ENCODE measurements around the gene C11orf16.

C11orf16 gene

DNA sequence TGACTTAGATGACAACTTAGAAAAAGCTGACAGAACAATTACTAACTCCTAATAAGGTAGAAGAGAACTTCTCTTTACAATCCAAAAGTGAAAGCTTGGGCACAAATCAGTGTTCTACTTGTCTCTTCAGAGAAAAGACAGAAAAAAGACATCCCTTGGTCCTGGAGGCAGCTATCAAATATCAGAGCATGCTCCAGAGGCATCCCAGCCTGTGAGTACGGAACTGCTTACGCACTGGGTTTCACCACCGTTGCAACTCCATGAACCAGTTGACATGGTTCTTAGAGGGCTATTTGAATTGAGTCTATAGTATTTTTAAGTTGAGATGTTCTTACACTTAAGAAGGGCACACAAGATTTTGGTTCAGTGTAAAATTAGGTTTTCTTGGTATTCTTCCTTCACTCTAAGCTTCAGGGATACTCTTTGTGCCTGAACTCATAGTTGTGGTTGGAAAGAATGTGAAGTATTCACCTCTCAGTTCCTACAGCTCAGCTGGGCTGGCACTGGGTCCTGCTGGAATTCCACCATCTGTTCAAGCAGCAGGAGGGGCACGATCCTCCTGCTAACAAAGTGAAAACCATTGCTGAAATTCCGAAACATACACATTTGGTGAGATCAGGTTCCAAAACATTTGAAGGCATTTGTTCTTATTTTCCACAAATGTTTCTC, 15.5 kb downstream of the C11orf16 start:
- Histone ChIP-seq H3K4me1 (ENCODE audit: control insufficient read depth in 1 of 2, insufficient read depth in 2 of 2, low read length in 2 of 2) (peaks cover 12 to 13% of the 10 kb centered on the region in 2 donors), H3K9me3 (ENCODE audit: control insufficient read depth in 1 of 2, low read length in 2 of 2) (no peaks in the 10 kb centered on the region), H3K4me3 (ENCODE audit: low read depth in 1 of 2, low read length in 2 of 2) (no peak overlapping the region), H3K27me3 (ENCODE audit: control insufficient read depth in 1 of 2, insufficient read depth in 2 of 2, low read length in 2 of 2) (no peaks in the 10 kb centered on the region), H3K9ac (ENCODE audit: low read depth in 1 of 2, low read length in 2 of 2) (no peak overlapping the region), H3K27ac (ENCODE audit: low read depth, low read length) (peak overlapping the region; percentile 5), H3K36me3 (ENCODE audit: control insufficient read depth in 1 of 2, insufficient read depth in 2 of 2, low read length in 2 of 2) (peaks cover under 1 to 51% of the 10 kb centered on the region in 2 donors)

DNA sequence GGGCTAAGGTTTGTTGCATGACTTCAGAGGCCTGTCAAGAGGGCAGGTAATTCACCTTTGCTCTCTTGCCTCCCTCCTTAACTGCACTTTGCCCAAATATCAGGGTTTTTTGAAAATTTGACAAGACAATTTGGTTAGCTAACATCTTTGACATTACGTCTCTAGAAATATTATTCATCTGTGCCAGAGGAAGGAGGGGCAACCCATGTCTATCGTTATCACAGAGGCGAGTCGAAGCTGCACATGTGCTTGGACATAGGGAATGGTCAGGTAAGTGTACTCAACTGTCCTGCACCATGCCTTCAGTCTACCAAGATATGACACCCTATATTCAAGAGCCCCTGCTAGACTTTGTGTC, 18.1 kb downstream of the C11orf16 start:
- Histone ChIP-seq H3K36me3 (ENCODE audit: control insufficient read depth in 1 of 2, insufficient read depth in 2 of 2, low read length in 2 of 2) (peaks cover 0 to 31% of the 10 kb centered on the region in 2 donors), H3K4me1 (ENCODE audit: control insufficient read depth in 1 of 2, insufficient read depth in 2 of 2, low read length in 2 of 2) (peaks cover 12 to 18% of the 10 kb centered on the region in 2 donors), H3K9me3 (ENCODE audit: control insufficient read depth in 1 of 2, low read length in 2 of 2) (no peaks in the 10 kb centered on the region), H3K9ac (ENCODE audit: low read depth in 1 of 2, low read length in 2 of 2) (no peak overlapping the region), H3K27ac (ENCODE audit: low read depth, low read length) (no peak overlapping the region), H3K27me3 (ENCODE audit: control insufficient read depth in 1 of 2, insufficient read depth in 2 of 2, low read length in 2 of 2) (no peaks in the 10 kb centered on the region), H3K4me3 (ENCODE audit: low read depth in 1 of 2, low read length in 2 of 2) (peak overlapping the region in 1 of 2 donors; percentile 29)

DNA sequence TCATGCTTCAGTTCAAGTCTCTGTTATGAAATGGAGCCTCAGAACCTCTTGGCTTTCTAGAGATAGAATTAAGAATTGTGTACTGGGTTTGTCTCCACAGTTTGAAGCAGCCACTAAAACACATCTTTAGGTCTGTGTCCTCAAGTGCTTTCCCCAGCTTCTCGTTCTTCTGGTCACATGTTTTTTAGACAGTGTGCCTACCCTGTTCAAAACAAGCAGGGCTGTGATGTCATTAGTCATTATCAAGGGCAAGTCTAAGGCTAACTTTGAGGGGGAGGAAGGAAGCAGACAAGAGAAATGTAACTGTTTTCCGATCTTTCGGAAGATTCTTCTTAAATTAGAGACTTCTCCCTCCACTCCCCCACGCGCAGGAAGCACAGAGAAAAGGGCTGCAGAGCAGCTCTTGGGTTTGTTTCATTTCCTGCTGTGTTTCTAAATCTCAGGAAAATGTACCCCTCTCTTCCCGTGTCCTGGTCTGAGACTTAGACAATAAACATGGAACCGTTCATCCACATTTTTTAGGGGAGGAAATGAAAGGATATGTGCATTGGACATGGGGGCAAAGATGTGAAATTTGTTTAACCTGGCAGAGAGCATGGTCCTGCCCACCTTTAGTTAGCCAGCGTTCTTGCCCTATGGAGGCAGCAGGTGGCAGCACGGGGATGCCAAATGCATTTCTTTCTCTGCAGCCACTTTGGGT, 18.6 kb downstream of the C11orf16 start:
- Histone ChIP-seq H3K4me3 (ENCODE audit: low read depth in 1 of 2, low read length in 2 of 2) (peak overlapping the region in 1 of 2 donors; percentile 29), H3K4me1 (ENCODE audit: control insufficient read depth in 1 of 2, insufficient read depth in 2 of 2, low read length in 2 of 2) (peaks cover 12 to 18% of the 10 kb centered on the region in 2 donors), H3K9ac (ENCODE audit: low read depth in 1 of 2, low read length in 2 of 2) (peak overlapping the region in 1 of 2 donors; percentile 2), H3K9me3 (ENCODE audit: control insufficient read depth in 1 of 2, low read length in 2 of 2) (no peaks in the 10 kb centered on the region), H3K36me3 (ENCODE audit: control insufficient read depth in 1 of 2, insufficient read depth in 2 of 2, low read length in 2 of 2) (peaks cover 0 to 28% of the 10 kb centered on the region in 2 donors), H3K27me3 (ENCODE audit: control insufficient read depth in 1 of 2, insufficient read depth in 2 of 2, low read length in 2 of 2) (no peaks in the 10 kb centered on the region), H3K27ac (ENCODE audit: low read depth, low read length) (no peak overlapping the region)

DNA sequence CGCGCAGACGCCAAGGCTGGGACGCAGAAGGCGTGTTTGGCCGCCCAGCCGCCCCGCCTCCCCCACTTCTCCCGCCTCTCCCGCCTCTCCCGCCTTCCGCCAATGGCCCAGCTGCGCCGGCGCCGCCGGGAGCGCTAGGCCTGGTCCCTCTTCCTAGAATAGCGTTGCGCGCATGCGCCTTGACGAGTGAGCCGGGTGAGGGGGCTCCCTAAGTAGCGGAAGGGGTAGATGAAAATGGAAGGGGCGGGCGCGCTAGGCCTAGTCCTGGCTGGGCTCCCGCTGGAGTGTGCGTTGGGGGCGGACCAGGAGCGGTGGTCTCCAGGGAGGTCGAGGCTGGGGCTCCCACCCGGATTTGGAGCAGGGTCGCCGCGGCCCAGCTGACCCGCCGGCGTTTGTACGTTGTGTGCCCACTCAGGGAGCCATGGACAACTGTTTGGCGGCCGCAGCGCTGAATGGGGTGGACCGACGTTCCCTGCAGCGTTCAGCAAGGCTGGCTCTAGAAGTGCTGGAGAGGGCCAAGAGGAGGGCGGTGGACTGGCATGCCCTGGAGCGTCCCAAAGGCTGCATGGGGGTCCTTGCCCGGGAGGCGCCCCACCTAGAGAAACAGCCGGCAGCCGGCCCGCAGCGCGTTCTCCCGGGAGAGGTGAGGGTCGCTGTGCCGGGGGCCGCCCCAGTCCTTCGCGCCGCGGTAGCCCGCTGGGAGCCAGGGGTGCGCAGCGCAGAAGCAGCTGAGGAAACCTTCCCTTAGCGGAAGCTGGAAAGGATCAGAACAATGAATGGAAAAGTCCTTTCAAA, 21.5 kb downstream of the C11orf16 start, which contains the start of gene AKIP1:
Gene AKIP1 (plus strand): TSS at position 161 of the 795 bp plus-strand sequence. CDS start 261 bp downstream, at position 422.
- Histone ChIP-seq H3K27me3 (ENCODE audit: control insufficient read depth in 1 of 2, insufficient read depth in 2 of 2, low read length in 2 of 2) (no peaks in the 10 kb centered on the region), H3K4me1 (ENCODE audit: control insufficient read depth in 1 of 2, insufficient read depth in 2 of 2, low read length in 2 of 2) (peaks cover 12 to 18% of the 10 kb centered on the region in 2 donors), H3K9me3 (ENCODE audit: control insufficient read depth in 1 of 2, low read length in 2 of 2) (no peaks in the 10 kb centered on the region), H3K4me3 (ENCODE audit: low read depth in 1 of 2, low read length in 2 of 2) (peak within 1 kb of the TSS; percentile 88 to 94), H3K36me3 (ENCODE audit: control insufficient read depth in 1 of 2, insufficient read depth in 2 of 2, low read length in 2 of 2) (peaks cover 0 to 1% of the 10 kb centered on the region in 2 donors), H3K9ac (ENCODE audit: low read depth in 1 of 2, low read length in 2 of 2) (peak within 1 kb of the TSS; percentile 69 to 92), H3K27ac (ENCODE audit: low read depth, low read length) (peak within 1 kb of the TSS; percentile 73)

DNA sequence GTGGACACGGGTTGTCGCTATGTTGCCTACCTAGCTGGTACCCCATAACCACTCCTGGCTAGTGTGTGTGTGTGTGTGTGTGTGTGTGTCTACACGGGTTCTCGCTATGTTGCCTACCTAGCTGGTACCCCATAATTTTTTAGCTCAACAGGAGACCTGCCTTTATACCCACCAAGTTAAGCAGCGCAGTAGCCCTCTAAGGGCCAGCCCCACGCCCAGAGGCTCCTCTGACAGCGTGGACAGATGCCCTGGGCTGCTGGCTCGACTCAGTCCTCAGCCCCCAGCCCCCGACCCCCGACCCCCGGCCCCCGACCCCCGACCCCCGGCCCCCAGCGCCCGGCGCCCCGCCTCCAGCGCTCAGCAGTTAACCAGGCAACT, 22.1 kb downstream of the C11orf16 start:
- Histone ChIP-seq H3K36me3 (ENCODE audit: control insufficient read depth in 1 of 2, insufficient read depth in 2 of 2, low read length in 2 of 2) (no peaks in the 10 kb centered on the region), H3K4me1 (ENCODE audit: control insufficient read depth in 1 of 2, insufficient read depth in 2 of 2, low read length in 2 of 2) (peaks cover 12 to 18% of the 10 kb centered on the region in 2 donors), H3K27ac (ENCODE audit: low read depth, low read length) (no peak overlapping the region), H3K27me3 (ENCODE audit: control insufficient read depth in 1 of 2, insufficient read depth in 2 of 2, low read length in 2 of 2) (no peaks in the 10 kb centered on the region), H3K9me3 (ENCODE audit: control insufficient read depth in 1 of 2, low read length in 2 of 2) (no peaks in the 10 kb centered on the region), H3K4me3 (ENCODE audit: low read depth in 1 of 2, low read length in 2 of 2) (peak overlapping the region; percentile 76 to 88), H3K9ac (ENCODE audit: low read depth in 1 of 2, low read length in 2 of 2) (peak overlapping the region; percentile 60 to 63)

DNA sequence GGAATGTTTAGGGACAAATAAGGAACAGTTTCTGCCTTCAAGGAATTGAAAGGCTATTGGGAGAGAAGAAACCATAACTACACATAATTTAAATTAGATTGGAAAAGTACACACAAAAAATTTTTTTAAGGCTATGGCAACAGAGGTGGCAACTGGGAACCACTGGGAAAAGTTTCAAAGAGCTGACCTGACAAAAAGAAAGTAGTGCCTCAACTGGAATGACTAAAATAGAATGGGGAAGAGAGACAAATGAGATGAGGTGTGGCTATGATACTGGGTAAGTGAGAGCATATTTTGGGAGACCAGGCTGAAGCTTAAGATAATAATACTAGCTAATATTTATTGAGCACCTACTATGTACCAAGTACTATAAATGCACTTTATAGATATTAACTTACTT, 24.6 kb downstream of the C11orf16 start:
- Histone ChIP-seq H3K9me3 (ENCODE audit: control insufficient read depth in 1 of 2, low read length in 2 of 2) (no peaks in the 10 kb centered on the region), H3K36me3 (ENCODE audit: control insufficient read depth in 1 of 2, insufficient read depth in 2 of 2, low read length in 2 of 2) (no peaks in the 10 kb centered on the region), H3K27ac (ENCODE audit: low read depth, low read length) (no peak overlapping the region), H3K4me3 (ENCODE audit: low read depth in 1 of 2, low read length in 2 of 2) (no peak overlapping the region), H3K4me1 (ENCODE audit: control insufficient read depth in 1 of 2, insufficient read depth in 2 of 2, low read length in 2 of 2) (peaks cover 0 to 6% of the 10 kb centered on the region in 2 donors), H3K27me3 (ENCODE audit: control insufficient read depth in 1 of 2, insufficient read depth in 2 of 2, low read length in 2 of 2) (no peaks in the 10 kb centered on the region), H3K9ac (ENCODE audit: low read depth in 1 of 2, low read length in 2 of 2) (no peak overlapping the region)

DNA sequence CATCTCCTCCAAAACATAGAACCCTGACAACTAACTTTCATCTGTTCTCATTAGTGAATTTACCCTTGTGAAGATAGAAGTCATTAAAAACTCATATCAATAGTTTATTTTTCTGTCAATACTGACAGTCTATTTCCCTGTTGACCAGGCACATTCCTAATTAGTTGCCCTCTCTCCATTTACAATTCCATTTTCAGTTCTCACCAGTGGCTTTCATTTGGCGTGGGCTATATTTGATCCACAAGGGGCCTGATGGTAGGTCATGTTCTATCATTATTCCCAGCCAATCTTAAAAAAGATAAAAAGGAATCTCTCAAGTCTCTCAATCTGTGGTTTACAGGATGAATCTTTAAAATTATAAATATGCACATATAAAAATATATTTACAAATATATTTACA, 25.6 kb downstream of the C11orf16 start:
- Histone ChIP-seq H3K4me3 (ENCODE audit: low read depth in 1 of 2, low read length in 2 of 2) (no peak overlapping the region), H3K4me1 (ENCODE audit: control insufficient read depth in 1 of 2, insufficient read depth in 2 of 2, low read length in 2 of 2) (peaks cover 0 to 6% of the 10 kb centered on the region in 2 donors), H3K9me3 (ENCODE audit: control insufficient read depth in 1 of 2, low read length in 2 of 2) (no peaks in the 10 kb centered on the region)

DNA sequence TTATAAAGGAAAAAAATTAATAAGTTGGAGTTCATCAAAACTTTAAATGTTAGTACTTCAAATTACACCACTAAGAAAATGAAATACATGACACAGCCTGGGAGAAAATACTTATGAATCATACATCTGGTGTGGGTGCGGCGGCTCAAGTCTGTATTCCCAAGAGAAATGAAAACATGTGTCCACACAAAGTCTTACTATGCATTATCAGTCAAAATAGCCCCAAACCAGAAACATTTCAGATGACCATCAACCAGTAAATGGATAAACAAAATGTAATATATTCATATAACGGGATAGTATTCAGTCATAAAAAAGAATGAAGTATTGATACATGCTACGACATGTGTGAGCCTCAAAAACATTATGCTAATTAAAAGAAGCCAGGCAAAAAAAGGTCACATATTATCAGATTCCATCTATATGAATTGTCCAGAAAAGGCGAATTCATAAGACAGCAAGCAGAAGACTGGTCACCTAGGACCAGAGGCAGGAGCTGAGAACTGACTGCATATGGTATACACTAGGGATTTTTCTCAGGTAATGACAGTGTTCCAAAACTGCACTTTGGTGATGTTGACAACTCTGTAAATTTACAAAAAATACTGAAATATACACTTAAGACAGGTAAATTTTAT, 27.1 kb downstream of the C11orf16 start:
- peaks cover 0 to 6% of the 10 kb centered on the region in 2 donors for H3K4me1 ChIP-seq (ENCODE audit: control insufficient read depth in 1 of 2, insufficient read depth in 2 of 2, low read length in 2 of 2)
- no peak overlapping the region for H3K27ac ChIP-seq (ENCODE audit: low read depth, low read length)
- H3K36me3 ChIP-seq (ENCODE audit: control insufficient read depth in 1 of 2, insufficient read depth in 2 of 2, low read length in 2 of 2) = no peaks in the 10 kb centered on the region
- no peak overlapping the region for H3K9ac ChIP-seq (ENCODE audit: low read depth in 1 of 2, low read length in 2 of 2)
- H3K4me3 ChIP-seq (ENCODE audit: low read depth in 1 of 2, low read length in 2 of 2) = no peak overlapping the region
- H3K9me3 ChIP-seq (ENCODE audit: control insufficient read depth in 1 of 2, low read length in 2 of 2) = no peaks in the 10 kb centered on the region
- no peaks in the 10 kb centered on the region for H3K27me3 ChIP-seq (ENCODE audit: control insufficient read depth in 1 of 2, insufficient read depth in 2 of 2, low read length in 2 of 2)

More for the DNA sequence above, 25.6 kb downstream of the C11orf16 start:
- Histone ChIP-seq H3K9ac (ENCODE audit: low read depth in 1 of 2, low read length in 2 of 2) (no peak overlapping the region), H3K27ac (ENCODE audit: low read depth, low read length) (no peak overlapping the region), H3K36me3 (ENCODE audit: control insufficient read depth in 1 of 2, insufficient read depth in 2 of 2, low read length in 2 of 2) (no peaks in the 10 kb centered on the region), H3K27me3 (ENCODE audit: control insufficient read depth in 1 of 2, insufficient read depth in 2 of 2, low read length in 2 of 2) (no peaks in the 10 kb centered on the region)

DNA sequence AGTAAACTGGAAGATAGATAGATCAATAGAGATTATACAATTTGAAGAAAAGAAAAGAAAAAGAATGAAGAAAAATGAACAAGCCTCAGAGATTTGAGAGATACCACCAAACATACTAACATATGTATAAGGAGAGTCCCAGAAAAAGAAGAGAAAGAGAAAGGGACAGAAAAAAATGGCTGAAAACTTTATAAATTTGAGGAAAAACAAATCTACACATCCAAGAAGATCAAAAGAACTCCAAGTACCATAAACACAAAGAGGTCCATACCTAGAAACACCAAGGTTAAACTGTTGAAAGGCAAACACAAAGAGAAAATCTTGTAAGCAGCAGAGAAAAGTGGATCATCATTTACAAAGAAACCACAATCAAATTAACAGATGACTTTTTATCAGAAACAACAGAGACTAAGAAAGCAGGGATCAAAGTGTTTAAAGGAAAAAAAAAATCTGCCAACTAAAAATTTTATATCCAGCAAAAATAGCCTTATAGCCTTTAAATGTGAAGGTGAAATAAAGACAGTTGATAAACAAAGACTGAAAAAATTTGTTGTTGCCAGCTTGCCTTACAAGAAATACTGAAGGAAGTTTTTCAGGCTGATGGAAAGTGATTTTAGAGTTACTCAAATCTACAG, 33.5 kb downstream of the C11orf16 start:
- no peaks in the 10 kb centered on the region for H3K27me3 ChIP-seq (ENCODE audit: control insufficient read depth in 1 of 2, insufficient read depth in 2 of 2, low read length in 2 of 2)
- H3K36me3 ChIP-seq (ENCODE audit: control insufficient read depth in 1 of 2, insufficient read depth in 2 of 2, low read length in 2 of 2) = no peaks in the 10 kb centered on the region
- H3K4me1 ChIP-seq (ENCODE audit: control insufficient read depth in 1 of 2, insufficient read depth in 2 of 2, low read length in 2 of 2) = no peaks in the 10 kb centered on the region
- no peak overlapping the region for H3K27ac ChIP-seq (ENCODE audit: low read depth, low read length)
- peaks cover 10 to 14% of the 10 kb centered on the region in 2 donors for H3K9me3 ChIP-seq (ENCODE audit: control insufficient read depth in 1 of 2, low read length in 2 of 2)
- no peak overlapping the region for H3K9ac ChIP-seq (ENCODE audit: low read depth in 1 of 2, low read length in 2 of 2)
- no peak overlapping the region for H3K4me3 ChIP-seq (ENCODE audit: low read depth in 1 of 2, low read length in 2 of 2)

All from duodenal mucosa (tissue), 2 donors.